GM12878 (cell line): ENCODE measurements around the gene CTSF. TPM values are rescaled to one million over a fixed set of nuclear protein-coding genes. Genes with fewer than 3 reads are reported as not detected.

ENCODE experiments used
- ATAC-seq: fragments of 200-7000 bp; cut with Tn5 transposase; 3 replicates; pipeline ENCODE4 v1.9.1; 2020; ENCODE audit warnings: mild to moderate bottlenecking, moderate library complexity
- BruUV-seq: library from RNA; stranded (reverse); fragments of 400-500 nt; replicated peaks from 2 replicates; lab custom pipeline; 2021; lab: Mats Ljungman, UMichigan
- CTCF ChIA-PET: fragments of 300-600 bp; sonication (Branson Sonifier 250); formaldehyde crosslinking; extraction: SDS; loops from one replicate; lab custom pipeline; 2021; ENCODE audit warnings: inconsistent platforms; lab: Yijun Ruan, JAX
- POLR2A ChIA-PET: fragments of 350-600 bp; formaldehyde crosslinking; extraction: SDS; loops from one replicate; lab custom pipeline; 2021; ENCODE audit warnings: inconsistent platforms; lab: Charles Lee
- RAD21 ChIA-PET: fragments of 300-600 bp; sonication (Branson Sonifier 250); formaldehyde crosslinking; loops from one replicate; lab custom pipeline; 2023; ENCODE audit warnings: antibody characterized with exemption; ENCODE audit not compliant: unreplicated experiment; lab: Charles Lee
- SMC1A ChIA-PET: fragments of 300-600 bp; sonication (Branson Sonifier 250); formaldehyde crosslinking; loops from one replicate; lab custom pipeline; 2023; ENCODE audit not compliant: unreplicated experiment, uncharacterized antibody; lab: Charles Lee
- DNase-seq: peaks from one replicate; pipeline ENCODE4 v3.0.0-alpha.2; 2011; ENCODE audit warnings: low read depth, low spot score
- FAIRE-seq: peaks from 3 replicates; lab custom pipeline; 2011; peaks lifted over from hg19 to GRCh38; lab: Jason Lieb, UNC
- H2AFZ ChIP-seq: 2 replicates; pipeline ENCODE4 v1.6.0; 2011; ENCODE audit warnings: low read depth, low read length, control low read depth; ENCODE audit not compliant: control insufficient read depth
- H3K27ac ChIP-seq: 2 replicates; pipeline ENCODE4 v1.5.1; 2011; ENCODE audit warnings: control low read depth; ENCODE audit not compliant: control insufficient read depth, insufficient read depth
- H3K27me3 ChIP-seq, 2 experiments: replicated peaks in 1 of 2; 2 replicates each; pipeline versions ENCODE4 v1.6.0 to v1.6.1; 2011; ENCODE audit warnings: low read length in 1 of 2; ENCODE audit not compliant: control insufficient read depth in 2 of 2, insufficient read depth in 2 of 2
- H3K36me3 ChIP-seq, 2 experiments: 2 replicates each; pipeline ENCODE4 v1.5.1; 2011; ENCODE audit warnings: low read length in 1 of 2; ENCODE audit not compliant: control insufficient read depth in 2 of 2, insufficient read depth in 2 of 2
- H3K4me1 ChIP-seq: 2 replicates; pipeline ENCODE4 v1.6.1; 2011; ENCODE audit warnings: mild to moderate bottlenecking, low read length, moderate library complexity, mixed read lengths; ENCODE audit not compliant: control insufficient read depth, insufficient read depth
- H3K4me2 ChIP-seq: 2 replicates; pipeline ENCODE4 v1.6.0; 2011; ENCODE audit warnings: control low read depth; ENCODE audit not compliant: control insufficient read depth, insufficient read depth
- H3K4me3 ChIP-seq: fragments of 200-600 bp; sonication (generic); 2 replicates; pipeline ENCODE4 v1.5.1; 2016
- H3K79me2 ChIP-seq: 2 replicates; pipeline ENCODE4 v1.6.0; 2011; ENCODE audit warnings: low read length; ENCODE audit not compliant: control insufficient read depth, insufficient read depth
- H3K9ac ChIP-seq: 2 replicates; pipeline ENCODE4 v1.8.0; 2011; ENCODE audit warnings: low read length, control low read depth, mixed read lengths; ENCODE audit not compliant: control insufficient read depth, insufficient read depth
- H3K9me3 ChIP-seq: replicated peaks from 3 replicates; pipeline ENCODE4 v1.5.1; 2011; ENCODE audit warnings: mild to moderate bottlenecking, low read length; ENCODE audit not compliant: control insufficient read depth, insufficient read depth
- H4K20me1 ChIP-seq: 2 replicates; pipeline ENCODE4 v1.6.0; 2011; ENCODE audit not compliant: control insufficient read depth, insufficient read depth
- ETV6 ChIP-seq, 2 experiments: fragments of 450-650 bp in 1 of 2; IDR thresholded peaks in 1 of 2; conservative IDR thresholded peaks in 1 of 2; 2 replicates each; pipeline ENCODE4 v1.6.1; 2014; ENCODE audit warnings: antibody characterized with exemption in 1 of 2, borderline replicate concordance in 1 of 2, low read depth in 1 of 2, mild to moderate bottlenecking in 1 of 2, moderate library complexity in 1 of 2
- NRF1 ChIP-seq: conservative IDR thresholded peaks from 2 replicates; pipeline ENCODE4 v1.6.1; 2011; ENCODE audit warnings: mild to moderate bottlenecking, low read depth, low read length, improper control_type of control experiment
- RUNX3 ChIP-seq: IDR thresholded peaks from 2 replicates; pipeline ENCODE4 v1.6.1; 2012; ENCODE audit warnings: low read length, inconsistent platforms
- WGBS: methylation state at CpG from one replicate; pipeline ENCODE4 v1.1.6; 2016; ENCODE audit warnings: low lambda C conversion rate; ENCODE audit not compliant: insufficient replicate concordance, insufficient coverage; ENCODE audit errors: missing lambda C conversion rate; 5-methylcytosine and 5-hydroxymethylcytosine counted together
- in situ Hi-C: fragments of 300-500 bp; cut with MboI; formaldehyde crosslinking; loops from 9 replicates; pipeline ENCODE4 v1.14.3; 2018; ENCODE audit warnings: mixed read lengths
- intact Hi-C: fragments of 100-400 bp; cut with micrococcal nuclease; formaldehyde crosslinking; loops from one replicate; pipeline ENCODE4 v1.14.2; 2022; ENCODE audit not compliant: unreplicated experiment
- polyA plus RNA-seq, 11 experiments: library from polyadenylated mRNA; depleted of rRNA in 4 of 11; unstranded in 6 of 11; stranded (reverse) in 5 of 11; fragments of >200 nt; fragmentation: Nextera tagmentation in 4 of 11; fragmentation: Illumina TruSeq in 1 of 11; extraction: Ambion mirVana in 4 of 11; extraction: Trizol in 1 of 11; gene quantifications; 1 replicate in 1 of 11; 2 replicates in 10 of 11; pipeline versions ENCODE4 v1.2.1 to v1.2.3, GENCODE V29; 2011 to 2016; ENCODE audit warnings: inconsistent platforms in 2 of 11, missing spikeins in 2 of 11, low read depth in 1 of 11
- total RNA-seq, 4 experiments: library from RNA; depleted of rRNA in 3 of 4; stranded (reverse); fragments of >200 nt in 3 of 4; fragmentation: Illumina TruSeq in 1 of 4; extraction: Trizol in 1 of 4; gene quantifications; 2 replicates each; pipeline versions ENCODE4 v1.2.1 to v1.2.3, GENCODE V29; 2013 to 2021
- TF ChIP-seq, protein P1 (sequence below): IDR thresholded peaks from 2 replicates; pipeline ENCODE4 v1.6.1; 2012; ENCODE audit warnings: low read depth, low read length, improper control_type of control experiment
- TF ChIP-seq, protein P2 (sequence below): fragments of 450-650 bp; IDR thresholded peaks from 2 replicates; pipeline ENCODE4 v1.6.1; 2017; ENCODE audit warnings: mild to moderate bottlenecking
- TF ChIP-seq, protein P3 (sequence below): fragments of 450-650 bp; IDR thresholded peaks from 2 replicates; pipeline ENCODE4 v1.6.1; 2017; ENCODE audit warnings: mild to moderate bottlenecking, low read depth, inconsistent platforms; ENCODE audit not compliant: poor library complexity, severe bottlenecking
- TF ChIP-seq, protein P4 (sequence below): IDR thresholded peaks from 2 replicates; pipeline ENCODE4 v1.6.1; 2012; ENCODE audit warnings: low read depth, low read length, improper control_type of control experiment
- TF ChIP-seq, protein P5 (sequence below): IDR thresholded peaks from 2 replicates; pipeline ENCODE4 v1.6.1; 2012; ENCODE audit warnings: mild to moderate bottlenecking, low read depth, low read length

The CTSF gene
- total and polyA plus RNA-seq, 10 of the 15 experiments (the other 5 are each of a cell fraction or from before 2014, with no cell fraction given): 0.11 to 0.41 (median 0.26) TPM; not detected in 4

DNA sequence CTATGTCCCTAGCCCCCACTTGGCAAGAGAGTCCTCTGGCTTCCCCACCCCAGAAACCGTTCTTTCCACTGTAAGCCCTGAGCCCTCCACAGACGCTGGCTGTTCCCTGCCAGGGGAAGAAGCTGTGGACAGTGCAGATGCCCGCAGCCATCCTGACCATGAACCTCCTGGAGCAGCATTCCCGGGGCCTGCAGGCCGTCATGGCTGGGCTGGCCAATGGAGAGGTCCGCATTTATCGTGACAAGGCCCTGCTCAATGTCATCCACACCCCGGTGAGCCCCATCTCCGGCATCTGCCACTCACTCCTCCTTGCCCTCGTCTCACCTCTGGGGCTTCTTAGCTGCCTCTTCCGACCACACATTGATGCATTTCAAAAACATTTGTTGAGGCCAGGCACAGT, 44.8 kb downstream of the CTSF start:
- SMC1A ChIA-PET: no interaction called here
- H3K36me3 ChIP-seq: peaks cover 0 to 4% of the 10 kb centered on the region in 2 experiments; a peak in 2 of 4 replicates
- no peak overlapping the region for H3K4me3 ChIP-seq
- CTCF ChIA-PET: no interaction called here
- H3K4me1 ChIP-seq: no peaks in the 10 kb centered on the region
- DNase-seq (no peak), ATAC-seq (no peak), FAIRE-seq (no peak)
- H4K20me1 ChIP-seq: no peaks in the 10 kb centered on the region
- POLR2A ChIA-PET: no interaction called here
- H3K79me2 ChIP-seq: no peaks in the 10 kb centered on the region
- no peaks in the 10 kb centered on the region for H3K27me3 ChIP-seq
- BruUV-seq: no TSS peak
- intact Hi-C loops: no loop called here
- H3K9ac ChIP-seq: no peak overlapping the region
- no peak overlapping the region for H2AFZ ChIP-seq
- TF ChIP-seq, protein P1, sequence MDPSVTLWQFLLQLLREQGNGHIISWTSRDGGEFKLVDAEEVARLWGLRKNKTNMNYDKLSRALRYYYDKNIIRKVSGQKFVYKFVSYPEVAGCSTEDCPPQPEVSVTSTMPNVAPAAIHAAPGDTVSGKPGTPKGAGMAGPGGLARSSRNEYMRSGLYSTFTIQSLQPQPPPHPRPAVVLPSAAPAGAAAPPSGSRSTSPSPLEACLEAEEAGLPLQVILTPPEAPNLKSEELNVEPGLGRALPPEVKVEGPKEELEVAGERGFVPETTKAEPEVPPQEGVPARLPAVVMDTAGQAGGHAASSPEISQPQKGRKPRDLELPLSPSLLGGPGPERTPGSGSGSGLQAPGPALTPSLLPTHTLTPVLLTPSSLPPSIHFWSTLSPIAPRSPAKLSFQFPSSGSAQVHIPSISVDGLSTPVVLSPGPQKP: no peak
- TF ChIP-seq, protein P2, sequence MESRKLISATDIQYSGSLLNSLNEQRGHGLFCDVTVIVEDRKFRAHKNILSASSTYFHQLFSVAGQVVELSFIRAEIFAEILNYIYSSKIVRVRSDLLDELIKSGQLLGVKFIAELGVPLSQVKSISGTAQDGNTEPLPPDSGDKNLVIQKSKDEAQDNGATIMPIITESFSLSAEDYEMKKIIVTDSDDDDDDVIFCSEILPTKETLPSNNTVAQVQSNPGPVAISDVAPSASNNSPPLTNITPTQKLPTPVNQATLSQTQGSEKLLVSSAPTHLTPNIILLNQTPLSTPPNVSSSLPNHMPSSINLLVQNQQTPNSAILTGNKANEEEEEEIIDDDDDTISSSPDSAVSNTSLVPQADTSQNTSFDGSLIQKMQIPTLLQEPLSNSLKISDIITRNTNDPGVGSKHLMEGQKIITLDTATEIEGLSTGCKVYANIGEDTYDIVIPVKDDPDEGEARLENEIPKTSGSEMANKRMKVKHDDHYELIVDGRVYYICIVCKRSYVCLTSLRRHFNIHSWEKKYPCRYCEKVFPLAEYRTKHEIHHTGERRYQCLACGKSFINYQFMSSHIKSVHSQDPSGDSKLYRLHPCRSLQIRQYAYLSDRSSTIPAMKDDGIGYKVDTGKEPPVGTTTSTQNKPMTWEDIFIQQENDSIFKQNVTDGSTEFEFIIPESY: no peak
- TF ChIP-seq RUNX3: no peak
- no peak for TF ChIP-seq NRF1
- TF ChIP-seq, protein P3, sequence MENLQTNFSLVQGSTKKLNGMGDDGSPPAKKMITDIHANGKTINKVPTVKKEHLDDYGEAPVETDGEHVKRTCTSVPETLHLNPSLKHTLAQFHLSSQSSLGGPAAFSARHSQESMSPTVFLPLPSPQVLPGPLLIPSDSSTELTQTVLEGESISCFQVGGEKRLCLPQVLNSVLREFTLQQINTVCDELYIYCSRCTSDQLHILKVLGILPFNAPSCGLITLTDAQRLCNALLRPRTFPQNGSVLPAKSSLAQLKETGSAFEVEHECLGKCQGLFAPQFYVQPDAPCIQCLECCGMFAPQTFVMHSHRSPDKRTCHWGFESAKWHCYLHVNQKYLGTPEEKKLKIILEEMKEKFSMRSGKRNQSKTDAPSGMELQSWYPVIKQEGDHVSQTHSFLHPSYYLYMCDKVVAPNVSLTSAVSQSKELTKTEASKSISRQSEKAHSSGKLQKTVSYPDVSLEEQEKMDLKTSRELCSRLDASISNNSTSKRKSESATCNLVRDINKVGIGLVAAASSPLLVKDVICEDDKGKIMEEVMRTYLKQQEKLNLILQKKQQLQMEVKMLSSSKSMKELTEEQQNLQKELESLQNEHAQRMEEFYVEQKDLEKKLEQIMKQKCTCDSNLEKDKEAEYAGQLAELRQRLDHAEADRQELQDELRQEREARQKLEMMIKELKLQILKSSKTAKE: no peak
- no peak for TF ChIP-seq ETV6 (conservative IDR thresholded peaks at IDR 0.05 in 1 of 2, IDR thresholded peaks at IDR 0.05 in 1 of 2; ENCODE audit: borderline replicate concordance in 1 of 2, low read depth in 1 of 2)
- TF ChIP-seq, protein P4, sequence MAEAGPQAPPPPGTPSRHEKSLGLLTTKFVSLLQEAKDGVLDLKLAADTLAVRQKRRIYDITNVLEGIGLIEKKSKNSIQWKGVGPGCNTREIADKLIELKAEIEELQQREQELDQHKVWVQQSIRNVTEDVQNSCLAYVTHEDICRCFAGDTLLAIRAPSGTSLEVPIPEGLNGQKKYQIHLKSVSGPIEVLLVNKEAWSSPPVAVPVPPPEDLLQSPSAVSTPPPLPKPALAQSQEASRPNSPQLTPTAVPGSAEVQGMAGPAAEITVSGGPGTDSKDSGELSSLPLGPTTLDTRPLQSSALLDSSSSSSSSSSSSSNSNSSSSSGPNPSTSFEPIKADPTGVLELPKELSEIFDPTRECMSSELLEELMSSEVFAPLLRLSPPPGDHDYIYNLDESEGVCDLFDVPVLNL: no peak
- TF ChIP-seq, protein P5, sequence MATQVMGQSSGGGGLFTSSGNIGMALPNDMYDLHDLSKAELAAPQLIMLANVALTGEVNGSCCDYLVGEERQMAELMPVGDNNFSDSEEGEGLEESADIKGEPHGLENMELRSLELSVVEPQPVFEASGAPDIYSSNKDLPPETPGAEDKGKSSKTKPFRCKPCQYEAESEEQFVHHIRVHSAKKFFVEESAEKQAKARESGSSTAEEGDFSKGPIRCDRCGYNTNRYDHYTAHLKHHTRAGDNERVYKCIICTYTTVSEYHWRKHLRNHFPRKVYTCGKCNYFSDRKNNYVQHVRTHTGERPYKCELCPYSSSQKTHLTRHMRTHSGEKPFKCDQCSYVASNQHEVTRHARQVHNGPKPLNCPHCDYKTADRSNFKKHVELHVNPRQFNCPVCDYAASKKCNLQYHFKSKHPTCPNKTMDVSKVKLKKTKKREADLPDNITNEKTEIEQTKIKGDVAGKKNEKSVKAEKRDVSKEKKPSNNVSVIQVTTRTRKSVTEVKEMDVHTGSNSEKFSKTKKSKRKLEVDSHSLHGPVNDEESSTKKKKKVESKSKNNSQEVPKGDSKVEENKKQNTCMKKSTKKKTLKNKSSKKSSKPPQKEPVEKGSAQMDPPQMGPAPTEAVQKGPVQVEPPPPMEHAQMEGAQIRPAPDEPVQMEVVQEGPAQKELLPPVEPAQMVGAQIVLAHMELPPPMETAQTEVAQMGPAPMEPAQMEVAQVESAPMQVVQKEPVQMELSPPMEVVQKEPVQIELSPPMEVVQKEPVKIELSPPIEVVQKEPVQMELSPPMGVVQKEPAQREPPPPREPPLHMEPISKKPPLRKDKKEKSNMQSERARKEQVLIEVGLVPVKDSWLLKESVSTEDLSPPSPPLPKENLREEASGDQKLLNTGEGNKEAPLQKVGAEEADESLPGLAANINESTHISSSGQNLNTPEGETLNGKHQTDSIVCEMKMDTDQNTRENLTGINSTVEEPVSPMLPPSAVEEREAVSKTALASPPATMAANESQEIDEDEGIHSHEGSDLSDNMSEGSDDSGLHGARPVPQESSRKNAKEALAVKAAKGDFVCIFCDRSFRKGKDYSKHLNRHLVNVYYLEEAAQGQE: no peak
- TF ChIP-seq, all 136 proteins: peak for 0
- no peaks in the 10 kb centered on the region for H3K9me3 ChIP-seq
- RAD21 ChIA-PET: no interaction called here
- no peak overlapping the region for H3K4me2 ChIP-seq
- no peak overlapping the region for H3K27ac ChIP-seq
- in situ Hi-C loops: no loop called here
- WGBS: 90% methylated on average over 11 of the region's 11 CpGs
